LNCaP clone FGC (cell line): ENCODE results near the gene NOS1.
"Not testable (repeated sequence)": the region's sequence is repeated elsewhere in the genome, so short reads cannot be mapped to it uniquely, and the experiment has no call there.

ENCODE experiments used
- DNase-seq: peaks from one replicate; pipeline ENCODE4 v3.0.0-alpha.2; 2011; ENCODE audit warnings: low read depth
- H3K4me3 ChIP-seq: 2 replicates; pipeline ENCODE4 v1.5.1; 2011; ENCODE audit warnings: mild to moderate bottlenecking, low read depth, low read length, control low read depth
- CTCF ChIP-seq: IDR thresholded peaks from 2 replicates; pipeline ENCODE4 v1.5.1; 2012; ENCODE audit warnings: mild to moderate bottlenecking; ENCODE audit not compliant: control insufficient read depth, insufficient read depth; ENCODE audit errors: extremely low read depth

Gene NOS1

GRCh38 chr12:117208811-117209455, 152.5 kb downstream of the NOS1 start:
- no peak for DNase-seq
- no peak for TF ChIP-seq CTCF
- no peak overlapping the region for H3K4me3 ChIP-seq

- no peak overlapping the region for H3K4me3 ChIP-seq
- TF ChIP-seq CTCF = no peak
- DNase-seq = no peak
These were observed 153.2 kb downstream of the NOS1 start for GRCh38 chr12:117208206-117208605.

GRCh38 chr12:117207675-117208074, 153.8 kb downstream of the NOS1 start:
- no peak for DNase-seq
- no peak overlapping the region for H3K4me3 ChIP-seq
- TF ChIP-seq CTCF = no peak

- no peak for TF ChIP-seq CTCF
- H3K4me3 ChIP-seq = no peak overlapping the region
- no peak for DNase-seq
These were observed 158.9 kb downstream of the NOS1 start for GRCh38 chr12:117202556-117202955.

GRCh38 chr12:117202033-117202432, 159.4 kb downstream of the NOS1 start:
- H3K4me3 ChIP-seq = no peak overlapping the region
- DNase-seq = no peak
- no peak for TF ChIP-seq CTCF

- DNase-seq = not testable (repeated sequence)
These were observed 161.3 kb downstream of the NOS1 start for GRCh38 chr12:117199956-117200744.

GRCh38 chr12:117196334-117196733, 165.1 kb downstream of the NOS1 start:
- not testable (repeated sequence) for DNase-seq, H3K4me3 ChIP-seq

More at GRCh38 chr12:117199956-117200744, 161.3 kb downstream of the NOS1 start:
- H3K4me3 ChIP-seq = not testable (repeated sequence)

- not testable (repeated sequence) for DNase-seq, H3K4me3 ChIP-seq
These were observed 166.4 kb downstream of the NOS1 start for GRCh38 chr12:117195027-117195426.
